Ovary (tissue), 9 donors: Measurements from ENCODE around the gene DAGLA. TPM values are rescaled to one million over a fixed set of nuclear protein-coding genes. Genes with fewer than 3 reads are reported as not detected.

Source experiments
- DNase-seq, 5 donors: peaks; one replicate each; pipeline ENCODE4 v3.0.0-alpha.2; 2019 to 2020
- H3K27ac ChIP-seq, 2 donors: fragments of 200-600 bp; one replicate each; pipeline versions ENCODE4 v1.5.1 to v1.8.0; 2019 to 2022
- H3K27me3 ChIP-seq: fragments of 200-600 bp; one replicate; pipeline ENCODE4 v1.8.0; 2022
- H3K36me3 ChIP-seq: fragments of 200-600 bp; sonication (generic); one replicate; pipeline ENCODE4 v1.5.1; 2019
- H3K4me1 ChIP-seq: one replicate; pipeline ENCODE4 v1.8.1; 2013; ENCODE audit warnings: mild to moderate bottlenecking, moderate library complexity; ENCODE audit not compliant: insufficient read depth
- H3K4me3 ChIP-seq: fragments of 200-600 bp; sonication (generic); one replicate; pipeline ENCODE4 v1.5.1; 2017
- H3K9me3 ChIP-seq, 2 donors: fragments of 200-600 bp in 1 of 2; sonication (generic) in 1 of 2; one replicate each; pipeline versions ENCODE4 v1.5.1 to v1.8.1; 2013 to 2019; ENCODE audit warnings: mild to moderate bottlenecking in 1 of 2, moderate library complexity in 1 of 2
- EP300 ChIP-seq: sonication (generic); formaldehyde crosslinking; IDR thresholded peaks from one replicate; pipeline ENCODE4 v1.6.1; 2017; ENCODE audit warnings: antibody characterized with exemption
- POLR2A ChIP-seq: fragments of 450-650 bp; IDR thresholded peaks from one replicate; pipeline ENCODE4 v1.6.1; 2017; ENCODE audit warnings: antibody characterized with exemption, mild to moderate bottlenecking, moderate library complexity
- WGBS, 3 donors: extraction: QIAGEN DNeasy Blood & Tissue Kit in 1 of 3; methylation state at CpG; one replicate each; pipeline versions ENCODE4 v1.1.5 to v1.1.7; 2013 to 2017; 5-methylcytosine and 5-hydroxymethylcytosine counted together
- intact Hi-C, 4 donors: fragments of 100-400 bp; cut with DNase I; formaldehyde crosslinking; loops; one replicate each; pipeline versions ENCODE4 v1.11.0 to v1.15.1; 2022 to 2023
- polyA plus RNA-seq, 2 donors: library from polyadenylated mRNA; stranded (reverse); fragments of 200-250 nt in 1 of 2; fragments of 350-450 nt in 1 of 2; fragmentation: Illumina TruSeq in 1 of 2; extraction: RNeasy Lipid Tissue Mini Kit (QIAGEN cat#74804) in 1 of 2; gene quantifications; one replicate each; pipeline ENCODE4 v1.2.3, GENCODE V29; 2013 to 2014
- total RNA-seq, 7 donors: library from RNA; depleted of rRNA in 2 of 7; stranded (reverse); fragments of >200 nt in 2 of 7; fragmentation: NEBNext Ultra II Directional in 3 of 7; extraction: Animal tissue kit (Norgen Biotek cat#: 25700) in 3 of 7; gene quantifications; one replicate each; pipeline versions ENCODE4 v1.1.0 to v1.2.4, GENCODE V29; 2016 to 2023
- TF ChIP-seq, protein P1 (sequence below), 3 donors: fragments of 450-650 bp in 2 of 3; fragments of 200-600 bp in 1 of 3; IDR thresholded peaks; one replicate each; pipeline versions ENCODE4 v1.5.1 to v1.8.0; 2016 to 2022; ENCODE audit warnings: antibody characterized with exemption in 3 of 3, mild to moderate bottlenecking in 1 of 3
- donor health status: DM: no; HTN: no; CAD: no; lungs with moderate emphysema.
- donor health status: DM: no; HTN: no; CAD: no.
- donor health status: Bipolar disorder and iron deficiency.
- donor health status: DM: yes; HTN: yes; CAD: no.
- donor health status: DM: no; HTN: no; CAD: no.
- donor health status: DM: yes; HTN: yes; CAD: no.

Gene DAGLA
- total and polyA plus RNA-seq, 9 donors = 0.40 to 4.4 (median 1.5) TPM

- Histone ChIP-seq H3K4me1 (no peaks in the 10 kb centered on the region), H3K36me3 (no peaks in the 10 kb centered on the region), H3K9me3 (no peaks in the 10 kb centered on the region), H3K4me3 (no peak overlapping the region), H3K27me3 (no peaks in the 10 kb centered on the region), H3K27ac (no peak overlapping the region)
- intact Hi-C loops = loop anchor here in 2 of 4 donors (10.0 kb wide), 1 partner anchor 263 kb away; no protein-coding TSS in a partner anchor
- 78 to 82% (median 78%) methylated on average over 23 of the region's 23 CpGs for WGBS, 3 donors
- no peak for DNase-seq
- TF ChIP-seq, protein P1, sequence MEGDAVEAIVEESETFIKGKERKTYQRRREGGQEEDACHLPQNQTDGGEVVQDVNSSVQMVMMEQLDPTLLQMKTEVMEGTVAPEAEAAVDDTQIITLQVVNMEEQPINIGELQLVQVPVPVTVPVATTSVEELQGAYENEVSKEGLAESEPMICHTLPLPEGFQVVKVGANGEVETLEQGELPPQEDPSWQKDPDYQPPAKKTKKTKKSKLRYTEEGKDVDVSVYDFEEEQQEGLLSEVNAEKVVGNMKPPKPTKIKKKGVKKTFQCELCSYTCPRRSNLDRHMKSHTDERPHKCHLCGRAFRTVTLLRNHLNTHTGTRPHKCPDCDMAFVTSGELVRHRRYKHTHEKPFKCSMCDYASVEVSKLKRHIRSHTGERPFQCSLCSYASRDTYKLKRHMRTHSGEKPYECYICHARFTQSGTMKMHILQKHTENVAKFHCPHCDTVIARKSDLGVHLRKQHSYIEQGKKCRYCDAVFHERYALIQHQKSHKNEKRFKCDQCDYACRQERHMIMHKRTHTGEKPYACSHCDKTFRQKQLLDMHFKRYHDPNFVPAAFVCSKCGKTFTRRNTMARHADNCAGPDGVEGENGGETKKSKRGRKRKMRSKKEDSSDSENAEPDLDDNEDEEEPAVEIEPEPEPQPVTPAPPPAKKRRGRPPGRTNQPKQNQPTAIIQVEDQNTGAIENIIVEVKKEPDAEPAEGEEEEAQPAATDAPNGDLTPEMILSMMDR (IDR thresholded peaks at IDR 0.05) = no peak
- TF ChIP-seq EP300 (no peak), POLR2A (no peak)
These were observed 57.6 kb downstream of the DAGLA start for GRCh38 chr11:61737636-61738386.

DNA sequence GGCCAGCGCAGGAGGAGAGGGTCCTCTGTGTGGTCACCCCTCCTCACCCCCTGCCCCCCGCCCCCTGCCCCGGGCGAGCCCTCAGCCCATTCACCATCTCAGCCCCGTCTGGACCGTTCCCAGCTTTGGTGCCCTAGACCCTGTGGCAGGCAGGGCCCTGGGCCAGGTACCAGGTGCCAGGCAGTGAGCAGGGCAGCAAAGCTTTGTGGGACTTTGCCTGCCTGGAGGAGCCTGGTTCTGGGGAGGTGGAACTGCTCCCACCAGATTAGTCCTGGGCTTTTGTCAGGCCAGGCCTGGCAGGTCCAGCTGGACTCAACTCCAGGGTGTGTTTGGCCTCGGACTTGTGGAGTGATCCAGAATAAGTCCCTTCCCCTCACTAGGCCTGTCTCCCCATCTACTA, 58.6 kb downstream of the DAGLA start:
- H3K36me3 ChIP-seq = no peaks in the 10 kb centered on the region
- 85 to 94% (median 93%) methylated on average over 6 to 7 of the region's 7 CpGs for WGBS, 3 donors
- no peaks in the 10 kb centered on the region for H3K9me3 ChIP-seq
- H3K27me3 ChIP-seq = no peaks in the 10 kb centered on the region
- no peak overlapping the region for H3K4me3 ChIP-seq
- DNase-seq = no peak
- intact Hi-C loops = loop anchor here in 2 of 4 donors (10.0 kb wide), 1 partner anchor 264 kb away; no protein-coding TSS in a partner anchor
- no peaks in the 10 kb centered on the region for H3K4me1 ChIP-seq
- TF ChIP-seq, protein P1 (IDR thresholded peaks at IDR 0.05) = no peak
- no peak for TF ChIP-seq EP300
- H3K27ac ChIP-seq = no peak overlapping the region

DNA sequence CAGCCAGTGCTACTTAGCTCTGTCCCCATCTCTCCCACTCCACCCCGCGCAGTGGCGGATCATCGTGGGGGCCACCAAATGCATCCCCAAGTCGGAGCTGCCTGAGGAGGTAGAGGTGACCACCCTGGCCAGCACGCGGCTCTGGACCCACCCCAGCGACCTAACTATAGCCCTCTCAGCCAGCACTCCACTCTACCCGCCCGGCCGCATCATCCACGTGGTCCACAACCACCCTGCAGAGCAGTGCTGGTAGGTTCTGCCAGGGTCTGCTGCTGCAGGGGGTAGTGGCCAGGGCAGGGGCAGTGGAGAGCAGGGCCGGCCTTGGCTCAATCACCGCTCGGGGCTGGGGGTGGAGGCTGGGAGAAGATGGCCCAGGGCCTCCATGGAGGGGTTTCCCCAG, 59.2 kb downstream of the DAGLA start:
- no peak for DNase-seq
- H3K27ac ChIP-seq = no peak overlapping the region
- intact Hi-C loops = loop anchor here in 2 of 4 donors (10.0 kb wide), 1 partner anchor 265 kb away; no protein-coding TSS in a partner anchor
- TF ChIP-seq EP300 (no peak), POLR2A (no peak)
- TF ChIP-seq, protein P1 (IDR thresholded peaks at IDR 0.05) = no peak
- H3K4me1 ChIP-seq = no peaks in the 10 kb centered on the region
- 94 to 95% (median 94%) methylated on average over 15 of the region's 15 CpGs for WGBS, 3 donors
- H3K9me3 ChIP-seq = no peaks in the 10 kb centered on the region
- H3K27me3 ChIP-seq = no peaks in the 10 kb centered on the region
- H3K4me3 ChIP-seq = no peak overlapping the region
- H3K36me3 ChIP-seq = no peaks in the 10 kb centered on the region

GRCh38 chr11:61739966-61740365, 59.8 kb downstream of the DAGLA start:
- 60 to 72% (median 72%) methylated on average over 7 of the region's 7 CpGs for WGBS, 3 donors
- intact Hi-C loops = loop anchor here in 2 of 4 donors (10.0 kb wide), 1 partner anchor 265 kb away; no protein-coding TSS in a partner anchor
- Histone ChIP-seq H3K4me1 (no peaks in the 10 kb centered on the region), H3K27ac (no peak overlapping the region), H3K4me3 (no peak overlapping the region), H3K27me3 (no peaks in the 10 kb centered on the region), H3K36me3 (no peaks in the 10 kb centered on the region), H3K9me3 (no peaks in the 10 kb centered on the region)
- DNase-seq = no peak
- TF ChIP-seq, protein P1 (IDR thresholded peaks at IDR 0.05) = no peak
- TF ChIP-seq EP300 (no peak), POLR2A (no peak)
